Stimulated activated CD8-positive, alpha-beta memory T cell treated with anti-CD3 and anti-CD28 coated beads, Interleukin-7, amount 100 ng/mL, for 48 hours (primary cell): ENCODE data around the gene TEAD3.
"Not testable (repeated sequence)": the region's sequence is repeated elsewhere in the genome, so short reads cannot be mapped to it uniquely, and the experiment has no call there.

Source experiments
- DNase-seq, 2 donors: peaks; one replicate each; pipeline ENCODE4 v3.0.0-alpha.2; 2020; ENCODE audit warnings: low read depth in 1 of 2; ENCODE audit errors: extremely low read depth in 1 of 2

Gene TEAD3

GRCh38 chr6:35452183-35453090 is 44.4 kb downstream of the TEAD3 start, which contains the start of gene FANCE:
TSS of gene FANCE (plus strand) at chr6:35452338. CDS start at chr6:35452546, 208 bp downstream.
- DNase-seq = peak; percentile 89 to 93

DNA sequence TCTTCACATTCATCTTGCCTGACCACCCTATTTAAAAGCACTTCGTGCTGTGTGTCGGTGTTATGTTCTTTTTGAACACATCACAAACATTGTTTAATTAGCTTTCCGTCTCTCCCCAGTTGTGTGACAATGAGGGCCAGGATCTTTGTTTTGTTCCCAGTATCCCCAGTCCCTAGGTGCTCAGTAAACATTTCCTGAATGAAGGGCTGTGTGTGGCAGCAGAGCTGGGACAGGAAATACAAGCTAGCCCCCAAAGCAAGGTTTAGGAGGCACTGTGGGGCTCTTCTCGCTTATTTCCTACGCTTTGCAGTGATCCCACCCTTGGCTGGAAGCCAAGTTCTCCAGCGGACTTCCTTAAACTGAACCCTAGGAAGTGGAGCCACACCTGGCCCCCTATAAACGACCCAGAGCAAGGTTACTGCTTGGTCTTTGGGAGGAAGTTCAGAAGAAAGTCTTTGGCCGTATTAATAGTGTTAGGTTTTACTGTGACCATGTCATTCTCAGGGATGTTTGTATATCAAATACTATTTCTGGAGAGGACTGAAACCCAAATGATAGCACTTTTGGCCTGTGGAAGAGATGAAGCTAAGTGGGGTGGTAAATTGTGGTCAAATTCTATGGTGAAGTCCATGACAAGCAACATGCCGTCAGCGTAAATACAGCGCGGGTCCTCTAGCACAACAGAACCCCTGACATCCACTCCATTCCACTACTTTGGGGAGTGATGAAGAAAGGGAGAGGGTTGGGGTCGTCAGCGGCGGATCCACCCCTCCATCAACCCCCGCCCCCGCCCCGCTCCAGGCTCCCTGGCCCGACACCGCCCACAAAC is 45.3 kb downstream of the TEAD3 start:
- DNase-seq = no peak

DNA sequence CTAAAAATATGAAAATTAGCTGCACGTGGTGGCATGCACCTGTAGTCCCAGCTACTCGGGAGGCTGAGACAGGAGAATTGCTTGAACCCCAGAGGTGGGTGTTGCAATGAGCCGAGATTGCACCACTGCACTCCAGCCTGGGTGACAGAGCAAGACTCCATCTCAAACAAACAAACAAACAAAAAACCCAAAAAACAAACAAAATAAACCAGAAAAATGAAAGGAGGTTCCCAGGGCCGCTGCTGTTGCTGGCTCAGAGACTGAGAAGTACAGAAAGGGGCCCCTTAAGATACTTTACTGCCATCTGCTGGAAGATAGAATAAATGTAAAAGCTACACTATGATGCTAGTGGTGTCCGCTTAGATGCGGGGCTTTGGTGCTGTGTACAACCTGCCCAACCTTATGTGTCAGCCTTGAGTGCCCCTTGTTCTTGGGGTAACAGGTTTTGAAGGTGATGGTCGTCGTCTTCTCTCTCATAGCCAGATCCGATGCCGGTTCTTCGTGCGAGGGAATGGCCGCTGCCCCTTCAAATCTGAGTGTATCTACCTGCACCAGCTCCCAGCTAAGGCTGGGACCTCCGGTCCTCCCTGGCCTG is 47.5 kb downstream of the TEAD3 start:
- DNase-seq = no peak

- DNase-seq = no peak
Observed at GRCh38 chr6:35448191-35448590, 48.7 kb downstream of the TEAD3 start.

DNA sequence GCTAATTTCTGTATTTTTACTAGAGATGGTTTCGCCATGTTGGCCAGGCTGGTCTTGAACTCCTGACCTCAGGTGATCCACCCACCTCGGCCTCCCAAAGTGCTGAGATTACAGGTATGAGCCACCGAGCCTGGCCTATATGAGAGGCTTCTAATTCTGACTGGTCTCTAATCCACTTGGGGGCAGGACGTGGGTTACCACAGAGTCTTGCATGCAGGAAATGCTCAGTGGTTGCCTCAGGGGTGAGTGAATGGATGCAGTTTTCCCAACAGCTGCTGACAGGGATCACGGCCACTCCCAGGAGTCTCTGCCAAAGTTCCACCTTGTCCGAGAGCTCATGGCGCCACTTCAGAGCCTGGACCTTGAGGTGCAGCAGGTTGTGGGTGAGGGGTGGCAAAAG is 51.2 kb downstream of the TEAD3 start:
- no peak for DNase-seq

DNA sequence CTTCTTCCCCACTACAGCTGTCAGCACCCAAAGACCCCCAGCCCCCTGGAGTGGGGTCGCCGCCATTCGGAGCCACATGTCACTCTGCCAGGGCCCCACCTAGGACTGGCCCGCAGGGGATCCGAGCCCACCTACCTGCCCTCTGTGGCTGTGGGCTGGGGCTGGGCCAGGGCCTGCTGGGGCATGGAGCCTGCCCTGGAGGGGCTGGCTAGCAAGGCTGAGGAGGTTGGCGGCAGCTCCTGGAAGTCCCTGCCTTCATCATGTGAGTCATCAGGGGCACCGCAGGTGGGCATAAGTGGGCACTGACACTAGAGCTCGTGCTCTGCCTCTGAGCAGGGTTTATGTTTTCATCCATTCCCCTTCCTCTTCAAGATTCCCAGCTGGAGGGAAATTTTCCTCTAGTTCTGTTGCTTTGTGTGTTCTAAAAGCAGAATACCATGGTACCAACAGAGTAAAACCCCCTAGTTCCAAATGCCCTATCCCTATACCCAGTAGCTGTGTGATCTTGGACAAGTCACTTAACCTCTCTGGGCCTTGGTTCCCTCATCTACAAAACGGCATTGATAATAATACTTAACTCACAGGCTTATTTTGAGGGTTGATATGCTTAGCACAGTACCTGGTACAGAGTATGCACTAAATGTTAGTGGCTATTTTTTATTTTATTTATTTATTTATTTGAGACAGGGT is 53.4 kb downstream of the TEAD3 start:
- DNase-seq = no peak

DNA sequence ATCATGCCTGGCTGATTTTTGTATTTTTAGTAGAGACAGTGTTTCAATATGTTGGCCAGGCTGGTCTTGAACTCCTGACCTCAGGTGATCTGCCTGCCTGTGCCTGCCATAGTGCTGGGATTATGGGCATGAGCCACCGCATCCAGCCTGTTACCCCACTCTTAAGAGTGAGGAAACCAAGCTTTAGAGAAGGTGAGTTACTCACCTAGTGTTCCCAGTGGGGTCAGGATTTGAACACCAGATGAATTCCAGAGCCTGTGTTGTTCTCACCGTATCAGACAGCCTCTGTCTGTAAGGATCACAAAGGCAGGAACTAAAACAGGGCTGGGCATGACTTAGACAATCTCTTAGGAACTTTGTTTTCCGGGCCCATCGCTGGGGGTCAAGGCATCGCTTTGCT is 54.2 kb downstream of the TEAD3 start:
- no peak for DNase-seq

GRCh38 chr6:35441642-35442041 is 55.2 kb downstream of the TEAD3 start:
- no peak for DNase-seq

DNA sequence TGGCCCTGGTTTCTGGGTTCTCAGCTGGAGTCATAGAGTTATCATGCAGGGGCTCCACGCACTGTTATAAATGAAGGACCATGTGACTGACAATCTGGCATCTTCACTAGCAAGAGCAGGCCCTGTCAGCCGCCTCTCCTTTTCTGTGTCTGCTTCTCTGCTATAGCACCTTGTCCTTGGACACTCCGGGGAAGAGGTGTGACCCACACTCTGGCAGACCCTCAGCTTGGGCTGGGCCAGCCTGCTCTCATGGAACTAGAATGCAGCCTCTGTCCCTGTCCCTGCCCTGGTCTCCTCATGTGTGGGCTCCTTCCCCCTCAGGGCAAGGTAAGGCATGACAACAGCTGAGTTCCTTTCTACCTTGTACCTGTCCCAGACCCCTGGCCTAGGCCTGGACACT is 55.7 kb downstream of the TEAD3 start:
- no peak for DNase-seq

DNA sequence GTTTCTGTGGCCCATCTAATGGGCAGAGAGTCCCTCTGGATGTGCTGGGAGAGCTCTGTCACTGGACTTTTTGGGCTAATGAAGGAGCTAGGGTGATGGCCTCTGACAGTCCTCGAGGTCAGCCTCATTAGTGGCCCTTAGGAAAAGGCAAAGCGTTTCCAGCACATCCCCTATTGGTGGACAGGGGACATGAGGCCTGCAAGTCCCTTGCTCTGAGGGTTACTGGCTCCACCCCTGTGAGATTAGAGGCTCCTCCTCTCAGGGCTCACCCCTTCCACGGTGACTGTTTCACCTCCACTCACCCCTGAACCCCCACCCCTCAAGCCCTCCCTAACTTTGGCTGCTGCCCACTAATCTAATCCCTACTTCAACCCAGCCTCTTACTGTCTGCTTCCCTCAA is 57.6 kb downstream of the TEAD3 start:
- no peak for DNase-seq

DNA sequence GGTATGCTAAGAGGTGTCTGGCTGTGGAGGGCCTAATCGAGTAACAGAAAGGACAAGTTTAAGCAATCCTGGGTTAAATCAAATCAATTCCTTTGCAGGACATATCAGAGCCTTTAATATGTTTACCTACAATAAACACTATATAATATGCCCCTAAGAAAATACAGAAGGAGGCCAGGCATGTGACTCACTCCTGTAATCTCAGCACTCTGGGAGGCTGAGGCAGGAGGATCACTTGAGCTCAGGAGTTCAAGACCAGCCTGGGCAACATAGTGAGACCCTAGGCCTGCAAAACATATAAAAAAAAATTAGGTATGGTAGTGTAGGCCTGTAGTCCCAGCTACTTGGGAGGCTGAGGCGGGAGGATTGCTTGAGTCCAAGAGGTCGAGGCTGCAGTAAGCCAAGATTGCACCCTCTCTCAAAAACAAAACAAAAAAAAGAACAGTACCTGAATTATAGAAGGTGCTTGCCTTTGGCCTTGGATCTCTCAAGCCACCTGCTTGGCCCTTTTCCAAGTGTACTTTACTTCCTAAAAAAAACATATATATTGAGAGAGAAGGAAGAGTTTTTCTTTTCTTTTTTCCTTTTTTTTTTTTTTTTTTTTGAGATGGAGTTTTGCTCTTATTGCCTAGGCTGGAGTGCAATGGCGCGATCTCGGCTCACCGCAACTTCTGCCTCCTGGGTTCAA is 58.4 kb downstream of the TEAD3 start:
- not testable (repeated sequence) for DNase-seq

GRCh38 chr6:35436071-35436857 is 60.6 kb downstream of the TEAD3 start:
- no peak for DNase-seq

- no peak for DNase-seq
Observed at GRCh38 chr6:35435074-35435837, 61.6 kb downstream of the TEAD3 start.

GRCh38 chr6:35432702-35433101 is 64.2 kb downstream of the TEAD3 start:
- DNase-seq = not testable (repeated sequence)

- no peak for DNase-seq
Observed at GRCh38 chr6:35432291-35432690, 64.6 kb downstream of the TEAD3 start.

GRCh38 chr6:35429463-35429862 is 67.4 kb downstream of the TEAD3 start:
- no peak for DNase-seq

- DNase-seq = no peak
Observed at GRCh38 chr6:35428421-35429149, 68.3 kb downstream of the TEAD3 start.

- no peak for DNase-seq
Observed at GRCh38 chr6:35427851-35428321, 69.0 kb downstream of the TEAD3 start.
